ENCODE measurements around the gene PRR30. TPM values are rescaled to one million over a fixed set of nuclear protein-coding genes. Genes with fewer than 3 reads are reported as not detected.

PRR30 gene
- polyA plus RNA-seq, 1 donor (not counting 4 experiments of a cell fraction or from before 2014, with no cell fraction given), result not detected

- no peaks in the 10 kb centered on the region for H3K79me2 ChIP-seq (ENCODE audit: control insufficient read depth, insufficient read depth, low read length)
- H3K9ac ChIP-seq (ENCODE audit: control insufficient read depth, extremely low read depth, insufficient read depth, low read length), result no peak overlapping the region
- no peak overlapping the region for H3K4me3 ChIP-seq (ENCODE audit: control insufficient read depth in 2 of 3, extremely low read depth in 1 of 3, insufficient read depth in 2 of 3, low read depth in 1 of 3, low read length in 3 of 3)
- no peaks in the 10 kb centered on the region for H3K9me1 ChIP-seq (ENCODE audit: control insufficient read depth, extremely low read depth, insufficient read depth, low read length)
- DNase-seq (ENCODE audit: low read depth, low spot score) (no peak), FAIRE-seq (no peak)
- H3K4me1 ChIP-seq (ENCODE audit: control insufficient read depth, extremely low read depth, insufficient read depth, low read length), result no peaks in the 10 kb centered on the region
- no peaks in the 10 kb centered on the region for H3K36me3 ChIP-seq (ENCODE audit: control insufficient read depth in 2 of 2, extremely low read depth in 1 of 2, insufficient read depth in 2 of 2, low read length in 2 of 2)
- H3K9me3 ChIP-seq (ENCODE audit: control insufficient read depth, low read depth, low read length), result no peaks in the 10 kb centered on the region
- no peak overlapping the region for H2AFZ ChIP-seq (ENCODE audit: control insufficient read depth, low read length)
- no peak for TF ChIP-seq EZH2 (IDR thresholded peaks at IDR 0.05; ENCODE audit: low read length)
- TF ChIP-seq CTCF (optimal IDR thresholded peaks at IDR 0.05 in 1 of 3, IDR thresholded peaks at IDR 0.05 in 1 of 3, conservative IDR thresholded peaks at IDR 0.05 in 1 of 3; ENCODE audit: extremely low read depth in 1 of 3, insufficient read depth in 2 of 3, low read length in 3 of 3), result no peak
- no peak overlapping the region for H3K27ac ChIP-seq (ENCODE audit: control insufficient read depth, insufficient read depth, low read length)
- dilution Hi-C loops (cut with MboI; ENCODE audit: extremely low pct_ligation_motif_present, low sequenced_read_pairs), result no loop called here
- no peaks in the 10 kb centered on the region for H3K27me3 ChIP-seq (ENCODE audit: control insufficient read depth, extremely low read depth, insufficient read depth, low read length)
- H4K20me1 ChIP-seq (ENCODE audit: control insufficient read depth, extremely low read depth, insufficient read depth, low read length), result no peaks in the 10 kb centered on the region
- H3K4me2 ChIP-seq (ENCODE audit: control insufficient read depth, extremely low read depth, insufficient read depth, low read depth, low read length), result no peak overlapping the region
These were observed 46.3 kb upstream of the PRR30 start for GRCh38 chr2:27185331-27186026.

GRCh38 chr2:27184115-27184514, 44.9 kb upstream of the PRR30 start:
- Histone ChIP-seq H3K9me3 (ENCODE audit: control insufficient read depth, low read depth, low read length) (no peaks in the 10 kb centered on the region), H3K4me3 (ENCODE audit: control insufficient read depth in 2 of 3, extremely low read depth in 1 of 3, insufficient read depth in 2 of 3, low read depth in 1 of 3, low read length in 3 of 3) (no peak overlapping the region), H3K79me2 (ENCODE audit: control insufficient read depth, insufficient read depth, low read length) (no peaks in the 10 kb centered on the region), H3K27me3 (ENCODE audit: control insufficient read depth, extremely low read depth, insufficient read depth, low read length) (no peaks in the 10 kb centered on the region), H3K9ac (ENCODE audit: control insufficient read depth, extremely low read depth, insufficient read depth, low read length) (no peak overlapping the region), H3K4me2 (ENCODE audit: control insufficient read depth, extremely low read depth, insufficient read depth, low read depth, low read length) (no peak overlapping the region), H3K9me1 (ENCODE audit: control insufficient read depth, extremely low read depth, insufficient read depth, low read length) (no peaks in the 10 kb centered on the region), H4K20me1 (ENCODE audit: control insufficient read depth, extremely low read depth, insufficient read depth, low read length) (no peaks in the 10 kb centered on the region), H3K4me1 (ENCODE audit: control insufficient read depth, extremely low read depth, insufficient read depth, low read length) (no peaks in the 10 kb centered on the region), H3K27ac (ENCODE audit: control insufficient read depth, insufficient read depth, low read length) (no peak overlapping the region), H2AFZ (ENCODE audit: control insufficient read depth, low read length) (no peak overlapping the region), H3K36me3 (ENCODE audit: control insufficient read depth in 2 of 2, extremely low read depth in 1 of 2, insufficient read depth in 2 of 2, low read length in 2 of 2) (no peaks in the 10 kb centered on the region)
- no peak for DNase-seq (ENCODE audit: low read depth, low spot score)
- TF ChIP-seq CTCF (optimal IDR thresholded peaks at IDR 0.05 in 1 of 3, IDR thresholded peaks at IDR 0.05 in 1 of 3, conservative IDR thresholded peaks at IDR 0.05 in 1 of 3; ENCODE audit: extremely low read depth in 1 of 3, insufficient read depth in 2 of 3, low read length in 3 of 3), result no peak
- TF ChIP-seq EZH2 (IDR thresholded peaks at IDR 0.05; ENCODE audit: low read length), result no peak
- FAIRE-seq, result no peak
- dilution Hi-C loops (cut with MboI; ENCODE audit: extremely low pct_ligation_motif_present, low sequenced_read_pairs), result no loop called here
